Measurements from ENCODE around the gene PEG3.

- TF ChIP-seq CTCF (IDR thresholded peaks at IDR 0.05) (no peak), EZH2 (IDR thresholded peaks at IDR 0.05) (no peak)
Observed at GRCh38 chr19:56848166-56848565, 7.6 kb upstream of the PEG3 start.

Measured in neural progenitor cell (in vitro differentiated cells).